ENCODE measurements around the gene AEN.

The AEN gene

GRCh38 chr15:88620995-88621772, at the start of gene AEN:
TSS of gene AEN (plus strand) at chr15:88621340. CDS start at chr15:88626210, 4,870 bp downstream.
- DNase-seq: peak; percentile 93

DNA sequence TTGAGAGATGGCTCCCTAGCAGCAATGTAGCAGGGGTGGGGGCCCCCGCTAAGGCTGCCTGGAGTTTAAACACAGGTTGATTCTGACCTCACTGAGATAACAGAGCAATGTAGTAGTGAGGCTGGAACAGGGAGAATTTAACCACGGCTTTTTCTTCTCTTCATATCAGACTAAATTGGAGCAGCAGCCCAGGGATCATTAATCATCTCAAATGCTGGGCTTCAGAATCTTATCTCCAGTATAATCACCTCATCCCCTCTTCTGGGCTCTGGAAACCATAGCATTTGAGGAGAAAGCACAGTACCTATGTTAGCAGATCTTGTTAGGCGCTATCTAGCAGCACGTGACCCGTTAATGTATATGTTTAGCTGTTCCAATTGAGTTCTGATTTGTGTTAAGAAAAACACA, 49.3 kb upstream of the AEN start:
- DNase-seq: no peak

DNA sequence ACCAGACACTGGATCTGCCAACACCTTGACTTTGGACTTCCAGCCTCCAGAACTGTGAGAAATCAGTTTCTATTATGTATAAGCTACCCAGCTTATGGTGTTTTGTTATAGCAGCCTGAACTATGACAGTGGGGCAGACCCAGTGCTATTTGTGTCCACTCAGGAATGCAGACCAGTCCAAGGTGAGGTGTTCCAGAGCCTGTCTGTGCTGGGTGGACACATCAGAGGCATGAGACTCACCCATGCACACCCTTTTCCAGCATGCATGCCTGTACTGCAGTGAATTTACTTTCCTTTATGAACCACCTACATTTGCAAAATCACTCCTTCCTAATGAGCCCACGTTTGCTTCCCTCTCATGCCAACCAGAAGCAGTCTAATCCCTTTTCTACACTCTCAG, 47.1 kb upstream of the AEN start:
- no peak for DNase-seq

DNA sequence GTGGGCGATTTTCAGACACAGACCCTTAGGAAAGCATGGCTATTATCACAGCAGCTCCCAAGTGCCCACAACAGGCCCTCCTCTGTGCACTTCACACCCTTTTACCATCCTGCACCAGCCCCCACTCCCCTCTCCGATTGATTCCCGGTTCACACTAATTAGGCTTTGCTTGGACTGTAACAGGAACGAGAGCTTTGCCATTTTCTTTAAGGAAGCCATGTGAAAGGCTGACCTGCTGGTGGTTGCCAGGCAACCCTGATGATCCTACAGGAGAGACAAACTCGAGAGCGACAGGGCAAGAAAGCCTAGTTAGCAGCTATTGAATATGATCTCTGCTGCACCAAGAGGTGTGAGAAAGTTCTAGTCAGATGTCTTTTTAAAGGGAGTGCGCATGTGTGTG, 46.5 kb upstream of the AEN start:
- DNase-seq: no peak

DNA sequence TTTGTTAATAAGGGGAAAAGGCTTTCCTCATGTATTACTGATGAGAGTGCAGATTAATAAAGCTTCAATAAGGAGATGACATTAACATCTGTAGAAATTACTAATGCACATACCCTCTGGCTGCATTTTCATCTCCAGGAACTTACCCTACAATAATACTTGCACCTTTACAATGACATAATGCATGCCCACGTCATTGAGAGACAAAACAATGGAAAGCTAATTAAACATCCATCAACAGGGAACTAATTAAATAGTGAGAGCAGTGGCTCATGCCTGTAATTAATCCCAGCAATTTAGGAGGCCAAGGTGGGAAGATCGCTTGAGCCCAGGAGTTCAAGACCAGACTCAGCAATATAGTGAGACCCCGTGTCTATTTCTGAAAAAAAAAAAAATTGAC, 41.8 kb upstream of the AEN start:
- no peak for DNase-seq

DNA sequence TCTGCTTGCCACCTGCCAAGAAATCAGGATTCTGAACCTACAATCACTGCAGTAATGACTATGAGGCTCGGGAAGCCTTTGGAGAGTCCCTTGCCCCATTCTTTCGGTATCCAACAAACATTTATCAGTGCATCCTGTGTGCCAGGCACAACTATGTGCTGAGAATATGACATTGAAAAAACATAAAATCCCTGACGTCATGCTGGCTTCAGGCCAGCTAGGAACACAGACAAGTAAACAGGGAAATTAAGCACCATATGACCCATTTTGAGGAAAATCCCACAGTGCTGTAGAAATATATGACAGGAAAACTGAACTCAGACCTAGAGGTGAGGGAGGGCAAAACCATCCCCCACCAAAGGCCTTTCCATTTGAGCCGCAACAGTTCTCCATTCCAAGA, 40.6 kb upstream of the AEN start:
- DNase-seq: no peak

GRCh38 chr15:88586401-88587162, 34.6 kb upstream of the AEN start:
- DNase-seq: no peak

DNA sequence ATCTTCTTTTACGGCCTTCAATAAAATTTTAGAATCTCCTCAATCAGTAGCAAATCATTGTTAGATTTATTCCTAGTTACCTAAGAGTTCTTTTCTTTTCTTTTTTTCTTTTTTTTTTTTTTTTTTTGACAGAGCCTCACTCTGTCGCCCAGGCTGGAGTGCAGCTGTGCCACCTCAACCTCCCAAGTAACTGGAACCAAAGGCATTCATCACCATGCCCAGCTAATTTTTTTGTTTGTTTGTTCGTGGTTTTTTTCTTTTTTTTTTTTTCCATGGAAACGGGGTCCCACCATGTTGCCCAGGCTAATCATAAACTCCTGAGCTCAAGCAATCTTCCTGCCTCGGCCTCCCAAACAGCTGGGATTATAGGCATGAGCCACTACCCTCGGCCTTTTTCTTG, 30.4 kb upstream of the AEN start:
- DNase-seq: no peak

DNA sequence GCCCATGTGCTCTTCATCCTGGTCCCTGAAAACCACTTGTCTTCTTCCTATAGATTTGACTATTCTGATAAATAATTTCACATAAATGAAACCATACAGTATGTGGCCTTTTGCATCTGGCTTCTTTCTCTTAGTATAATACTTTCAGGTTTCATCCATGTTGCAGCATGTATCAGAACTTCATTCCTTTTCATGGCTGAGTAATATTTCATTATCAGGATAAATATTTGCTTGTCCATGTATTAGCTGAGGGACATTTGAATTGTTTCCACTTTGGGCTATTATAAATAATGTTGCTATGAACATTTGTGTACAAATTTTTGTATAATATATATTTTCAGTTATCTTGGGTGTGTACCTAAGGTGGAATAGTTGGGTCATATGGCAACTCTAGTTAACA, 29.8 kb upstream of the AEN start:
- DNase-seq: no peak

DNA sequence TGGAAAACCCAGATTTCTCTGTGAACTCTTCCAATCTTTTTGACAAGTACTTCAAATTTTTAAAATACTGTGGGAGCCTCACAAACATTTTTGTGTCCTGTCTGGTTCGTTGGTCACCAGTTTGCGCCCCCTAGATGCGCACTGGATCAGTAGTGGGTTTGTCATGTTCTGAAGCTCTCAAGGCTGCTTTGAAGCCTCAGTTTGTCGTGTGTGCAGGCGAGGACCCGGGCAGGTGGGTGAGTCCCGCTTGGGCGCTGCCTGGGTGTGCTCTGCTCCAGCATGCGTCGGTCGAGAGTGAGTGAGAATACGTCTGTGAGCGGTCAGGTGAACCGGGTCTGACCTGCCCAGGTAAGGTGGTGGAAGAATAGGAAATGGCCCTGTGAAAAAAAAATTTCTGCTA, 17.3 kb upstream of the AEN start:
- DNase-seq: no peak

DNA sequence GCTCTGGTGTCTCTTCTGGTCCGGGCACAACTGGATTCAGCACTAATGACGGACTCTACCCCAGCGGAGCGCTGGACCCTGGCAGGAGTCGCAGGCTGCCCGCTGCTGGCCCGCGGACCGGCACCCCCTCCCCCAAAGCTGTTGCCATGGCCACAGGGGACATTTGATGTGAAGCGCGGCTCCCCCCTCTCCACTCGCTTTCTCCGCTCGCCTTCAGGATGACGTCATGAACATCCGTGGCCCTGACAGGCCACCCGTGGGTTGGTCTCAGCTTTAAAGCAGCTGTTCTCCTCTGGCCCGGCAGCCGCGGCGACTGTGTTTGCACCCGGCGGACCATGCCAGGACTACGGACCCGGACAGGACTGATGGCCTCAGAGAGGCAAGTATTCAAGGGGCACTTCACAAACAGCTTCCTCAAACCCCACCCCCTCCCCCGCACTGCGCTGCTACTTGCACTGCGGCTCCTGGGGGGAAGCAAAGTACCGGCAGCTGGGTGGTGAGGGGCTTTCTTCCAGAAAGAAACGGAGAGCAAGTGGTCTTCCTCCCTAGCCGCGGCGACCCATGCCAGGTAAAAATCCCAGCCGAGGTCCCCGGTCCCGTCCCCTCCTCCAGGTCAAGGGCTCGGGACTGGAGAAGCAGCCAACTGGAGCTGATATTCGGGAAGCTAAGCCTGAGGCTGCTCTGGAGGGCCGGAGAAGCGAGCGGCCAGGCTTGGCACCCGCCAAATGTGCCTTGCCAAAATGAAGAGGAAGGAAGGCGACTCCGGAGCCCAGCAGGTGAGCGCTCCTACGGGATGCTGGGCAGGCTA, 16.6 kb upstream of the AEN start:
- no peak for DNase-seq

DNA sequence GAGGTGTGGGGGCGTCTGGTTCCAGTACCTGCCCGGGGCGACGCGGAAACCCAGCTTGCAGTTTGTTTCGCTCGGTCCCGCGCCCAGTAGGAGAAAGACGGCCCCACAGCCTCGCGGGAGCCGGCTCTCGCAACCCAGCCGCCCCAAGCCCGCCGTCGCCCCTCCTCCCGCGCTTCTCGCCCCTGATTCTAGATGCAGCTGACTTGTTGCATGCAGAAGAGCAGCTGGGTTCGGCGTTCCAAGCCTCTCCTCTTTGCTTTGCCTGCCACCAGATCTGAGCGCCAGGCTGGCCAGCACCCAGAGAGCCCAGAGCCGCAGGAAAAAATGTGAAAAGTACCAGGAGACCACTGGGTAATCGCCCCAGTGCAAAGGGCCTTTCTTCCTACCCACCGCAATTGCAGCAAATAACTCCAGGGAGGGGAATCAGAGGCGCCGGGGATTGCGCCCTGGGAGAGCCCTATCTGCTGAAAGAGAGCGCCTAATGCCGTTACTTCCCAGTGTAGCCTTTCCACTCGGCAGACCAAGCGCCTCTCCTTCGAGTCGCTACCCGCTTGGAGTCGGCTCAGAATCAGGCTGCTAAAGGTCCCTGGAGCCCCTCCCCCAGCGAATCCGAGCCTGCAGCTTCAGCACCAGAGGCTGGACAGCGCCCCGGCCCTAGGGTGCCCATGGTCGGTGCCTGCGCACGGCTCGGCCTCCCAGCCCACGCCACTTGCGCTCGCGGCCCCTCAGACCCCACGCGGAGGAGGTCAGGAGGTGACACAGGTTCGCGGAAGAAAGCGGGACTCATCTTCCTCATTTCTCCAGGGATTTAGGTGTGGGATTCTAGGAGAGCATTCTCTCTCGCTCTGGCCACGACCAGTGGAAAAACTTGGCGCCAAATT, 15.7 kb upstream of the AEN start:
- peak; percentile 21 for DNase-seq

- no peak for DNase-seq
These were observed 14.9 kb upstream of the AEN start for GRCh38 chr15:88606070-88606794.

GRCh38 chr15:88607951-88608350, 13.2 kb upstream of the AEN start:
- no peak for DNase-seq

DNA sequence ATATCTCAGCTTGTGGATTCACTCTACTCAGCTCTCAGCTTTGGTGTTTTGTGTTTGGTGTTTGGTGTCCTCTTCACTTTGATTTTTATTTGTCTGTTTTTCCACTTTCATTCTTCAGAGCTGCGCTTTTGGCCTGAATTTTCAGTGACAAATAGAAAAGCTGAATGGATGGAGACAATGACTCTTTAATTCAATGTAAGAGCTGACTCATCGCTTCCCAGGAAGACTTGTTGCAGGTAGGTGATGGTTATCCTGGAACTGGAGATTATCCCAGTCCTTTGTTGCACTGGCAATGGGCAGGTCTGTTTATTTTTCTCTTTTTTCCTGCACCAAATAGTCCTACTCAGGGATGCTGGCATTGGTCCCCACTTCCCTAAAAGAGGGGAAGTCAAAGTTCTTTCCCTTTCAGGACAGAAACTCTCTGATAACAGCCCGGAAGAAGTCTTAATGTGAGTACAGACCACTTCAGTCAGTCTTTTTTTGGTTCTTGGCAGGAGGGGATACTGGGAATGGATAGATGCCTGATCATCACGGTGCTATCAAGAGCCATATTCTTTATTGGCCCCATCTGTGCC, 12.4 kb upstream of the AEN start:
- no peak for DNase-seq

GRCh38 chr15:88609344-88610090, 11.6 kb upstream of the AEN start:
- no peak for DNase-seq

GRCh38 chr15:88610701-88611231, 10.4 kb upstream of the AEN start:
- DNase-seq: no peak

DNA sequence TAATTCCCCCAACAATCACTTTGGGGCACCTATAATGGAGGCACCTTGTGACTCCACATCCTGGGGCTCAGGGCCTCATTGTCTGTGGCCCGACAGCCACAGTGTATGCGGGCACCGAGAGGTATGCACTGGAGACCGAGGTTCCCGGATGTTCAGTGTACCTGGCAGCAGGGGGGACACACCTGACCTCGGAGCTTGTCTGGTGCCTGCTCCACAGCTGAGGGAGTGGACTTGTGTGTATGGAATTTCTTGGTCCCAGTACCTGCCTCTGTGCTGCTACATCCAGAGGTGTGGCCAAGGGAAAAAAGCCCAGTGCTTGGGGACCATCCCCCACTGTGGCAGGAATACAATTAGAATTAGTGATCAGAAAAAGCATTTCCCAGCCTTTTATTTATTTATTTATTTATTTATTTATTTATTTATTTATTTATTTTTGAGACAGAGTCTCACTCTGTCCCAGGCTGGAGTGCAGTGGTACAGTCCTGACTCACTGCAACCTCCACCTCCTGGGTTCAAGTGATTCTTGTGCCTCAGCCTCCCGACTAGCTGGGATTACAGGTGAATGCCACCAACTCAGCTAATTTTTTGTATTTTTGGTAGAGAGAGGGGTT, 8.8 kb upstream of the AEN start:
- no peak for DNase-seq

DNA sequence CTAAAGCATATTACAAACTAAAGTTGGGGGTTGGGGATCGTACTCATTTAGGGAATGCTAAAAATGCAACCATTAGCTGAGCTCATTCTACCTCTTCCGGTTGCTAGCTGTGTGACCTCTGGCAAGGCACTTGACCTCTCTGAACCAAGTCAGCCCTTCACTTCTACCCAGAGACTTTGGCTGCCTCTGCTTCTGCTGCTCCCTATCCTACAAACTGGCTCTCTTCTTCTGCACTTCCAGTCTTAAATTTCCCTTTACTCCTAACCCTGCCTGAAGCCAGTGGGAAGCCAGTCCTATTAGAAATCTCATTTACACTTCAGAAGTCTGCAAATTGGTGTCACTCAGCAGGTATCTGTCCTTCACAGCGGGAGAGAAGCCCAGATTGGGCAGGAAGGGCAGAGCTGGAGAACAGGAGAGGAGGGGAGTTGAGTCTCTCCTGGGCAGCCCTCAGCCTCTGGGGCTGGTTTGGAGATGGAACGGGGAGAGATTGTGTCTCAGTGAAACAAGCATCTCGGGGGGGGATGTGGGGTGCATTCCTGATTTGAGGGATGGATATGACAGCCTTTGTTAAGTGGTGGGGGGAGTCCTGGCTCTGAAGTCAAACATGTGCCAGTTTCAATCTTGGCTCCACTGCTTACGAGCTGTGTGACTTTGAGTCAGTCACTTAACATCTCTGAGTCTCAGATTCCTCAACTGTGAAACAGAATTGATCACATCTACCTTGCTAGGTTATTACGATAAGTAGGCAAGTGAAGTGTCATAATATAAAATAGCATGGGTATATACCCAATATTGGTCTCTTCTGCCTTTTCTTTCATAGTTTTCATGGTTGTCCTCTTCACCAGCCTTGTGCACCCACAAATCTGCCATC, 7.8 kb upstream of the AEN start:
- no peak for DNase-seq
